Measurements from ENCODE around the gene FGFBP1.

Gene FGFBP1

DNA sequence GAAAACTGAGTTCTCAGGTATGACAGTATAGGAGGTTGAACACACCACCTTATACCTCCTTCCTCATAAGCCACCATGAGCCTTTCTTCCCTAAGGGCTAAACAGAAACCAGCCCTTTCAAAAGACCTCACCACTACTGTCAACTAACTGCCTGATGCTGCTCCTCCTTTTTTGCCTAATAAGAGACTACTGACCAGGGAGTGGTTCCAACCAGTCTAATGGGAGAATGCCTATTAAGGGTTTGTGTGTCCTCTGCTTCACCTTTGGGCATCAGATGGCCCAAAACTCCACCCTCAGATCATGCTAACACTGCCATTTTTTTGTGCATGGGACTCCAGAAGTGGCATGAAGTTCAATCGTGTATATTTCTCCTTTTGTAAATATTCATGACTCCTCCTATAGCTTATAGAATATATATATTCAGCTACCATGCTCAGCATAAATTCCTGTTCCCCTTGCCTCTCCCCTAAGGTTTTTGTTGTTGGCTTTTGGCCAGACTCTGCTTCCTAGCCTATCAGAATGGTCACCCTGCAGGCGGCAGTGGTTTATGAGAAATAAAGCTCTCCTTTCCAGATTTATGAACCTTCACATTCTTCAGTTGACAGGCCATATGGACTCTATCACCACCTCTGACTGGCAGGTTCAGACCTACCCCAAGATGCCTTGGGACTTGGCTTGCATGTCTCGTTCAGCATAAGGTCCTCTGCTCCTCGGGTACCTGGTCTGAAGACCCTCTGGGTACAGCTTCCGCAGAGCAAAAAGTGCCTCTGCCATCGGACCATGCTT, 28.2 kb downstream of the FGFBP1 start:
- no peak for DNase-seq

DNA sequence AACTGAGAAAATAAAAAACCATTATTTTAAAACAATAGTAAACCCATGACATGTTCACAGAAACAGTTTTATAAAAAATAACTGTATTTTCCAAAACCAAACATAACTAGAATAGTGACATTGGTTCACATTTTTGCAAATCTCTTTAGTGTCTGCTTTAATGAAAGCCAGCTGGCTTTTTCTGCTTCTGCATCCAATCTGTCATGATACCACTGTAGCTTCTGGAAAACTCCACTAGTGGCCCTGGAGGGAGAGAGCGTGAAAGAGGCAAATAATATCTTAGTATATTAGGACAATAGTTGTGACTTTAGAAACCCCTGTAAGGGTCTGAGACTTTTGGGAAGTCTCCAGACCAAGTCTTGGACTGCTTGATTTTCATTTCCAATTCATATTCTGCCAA, 31.1 kb downstream of the FGFBP1 start:
- no peak for DNase-seq

DNA sequence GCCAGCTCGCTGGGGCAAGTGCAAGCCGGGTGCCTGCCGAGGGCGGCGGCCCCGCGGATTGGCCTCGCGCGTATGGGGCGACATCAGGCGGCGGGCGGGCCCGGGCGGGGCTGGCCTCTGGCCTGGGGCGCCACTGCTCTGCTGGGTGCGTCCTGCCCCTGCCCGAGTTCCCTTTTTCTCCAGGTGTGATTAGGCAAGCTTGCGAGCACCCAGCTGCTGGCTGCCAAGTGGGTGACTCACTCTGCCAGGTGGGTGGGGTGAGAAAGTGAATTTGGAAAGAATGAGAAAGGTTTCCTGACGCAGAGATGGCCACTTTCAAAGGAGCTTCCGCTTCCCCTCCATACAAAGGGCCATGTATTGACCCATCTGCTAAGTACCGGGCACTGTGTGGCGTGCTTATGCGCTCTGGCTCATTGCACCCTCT, 32.5 kb downstream of the FGFBP1 start:
- DNase-seq: no peak

DNA sequence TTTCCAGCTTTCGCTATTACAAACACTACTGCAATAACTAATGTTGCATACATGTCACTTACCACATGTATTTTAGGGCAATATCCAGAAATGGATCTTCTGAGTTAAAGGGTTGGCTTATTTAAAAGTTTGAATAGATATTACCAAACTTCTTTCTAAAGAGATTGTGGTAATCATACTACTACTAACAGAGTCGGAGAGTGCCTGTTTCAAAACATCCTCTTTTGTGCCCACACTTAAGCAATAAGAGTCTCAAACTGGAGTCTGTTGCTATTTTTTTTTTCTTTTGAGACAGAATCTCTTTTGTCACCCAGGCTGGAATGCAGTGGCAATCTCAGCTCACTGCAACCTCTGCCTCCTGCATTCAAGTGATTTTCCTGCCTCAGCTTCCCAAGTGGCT, 35.8 kb downstream of the FGFBP1 start:
- DNase-seq: peak; percentile 29 to 53

DNA sequence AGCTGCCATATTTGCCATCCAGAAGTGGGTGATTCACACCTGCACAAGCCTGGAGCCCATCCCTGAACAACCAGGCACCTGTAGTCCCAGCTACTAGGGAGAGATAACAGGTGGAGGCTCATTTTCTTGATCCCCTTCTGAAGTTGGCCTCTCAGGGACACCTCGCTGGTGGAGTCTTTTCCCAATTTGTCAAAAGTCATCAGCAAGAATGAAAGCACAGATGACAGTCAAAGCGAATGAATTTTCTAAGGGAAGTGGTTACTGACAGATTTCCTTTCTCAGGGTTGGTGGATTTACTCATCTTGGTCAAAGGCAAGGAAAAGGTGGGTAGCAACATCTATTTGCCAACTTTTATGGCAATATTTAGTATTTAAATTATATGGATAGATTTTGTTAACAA, 36.5 kb downstream of the FGFBP1 start:
- no peak for DNase-seq

DNA sequence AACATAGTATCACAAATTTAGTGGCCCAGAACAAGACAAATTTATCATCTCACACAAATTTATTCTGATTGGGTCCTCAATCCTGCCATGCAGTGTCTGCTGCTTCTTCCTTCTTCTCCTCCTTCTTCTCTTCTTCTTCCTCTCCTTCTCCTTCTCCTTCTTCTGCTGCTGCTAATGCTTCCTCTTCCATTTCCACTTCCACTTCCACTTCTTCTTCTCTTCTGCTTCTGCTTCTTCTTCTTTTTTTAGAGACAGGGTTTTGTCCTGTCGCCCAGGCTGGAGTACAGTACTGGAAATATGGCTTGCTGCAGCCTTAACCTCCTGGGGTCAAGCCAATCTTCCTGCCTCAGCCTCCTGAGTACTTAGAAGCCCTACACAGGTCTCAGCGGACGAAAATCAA, 37.5 kb downstream of the FGFBP1 start:
- peak in 1 of 2 experiments; percentile 2 for DNase-seq

DNA sequence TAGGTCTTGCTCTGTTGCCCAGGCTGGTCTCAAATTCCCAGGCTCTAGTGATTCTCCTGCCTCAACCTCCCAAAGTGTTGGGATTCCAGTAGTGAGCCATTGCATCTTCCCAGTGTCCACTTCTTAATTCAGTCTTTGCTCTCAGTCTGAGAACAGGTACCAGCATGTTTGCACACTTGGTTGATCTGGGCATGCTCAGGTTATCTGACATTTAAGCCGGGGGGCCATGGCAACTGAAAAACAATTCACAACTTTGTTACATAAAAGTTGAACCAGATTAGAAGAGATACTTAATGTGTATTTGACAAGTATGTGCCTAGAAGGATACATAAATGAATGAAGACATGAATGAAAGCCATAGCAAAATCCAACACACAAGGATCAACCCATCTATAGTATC, 39.0 kb downstream of the FGFBP1 start:
- no peak for DNase-seq

DNA sequence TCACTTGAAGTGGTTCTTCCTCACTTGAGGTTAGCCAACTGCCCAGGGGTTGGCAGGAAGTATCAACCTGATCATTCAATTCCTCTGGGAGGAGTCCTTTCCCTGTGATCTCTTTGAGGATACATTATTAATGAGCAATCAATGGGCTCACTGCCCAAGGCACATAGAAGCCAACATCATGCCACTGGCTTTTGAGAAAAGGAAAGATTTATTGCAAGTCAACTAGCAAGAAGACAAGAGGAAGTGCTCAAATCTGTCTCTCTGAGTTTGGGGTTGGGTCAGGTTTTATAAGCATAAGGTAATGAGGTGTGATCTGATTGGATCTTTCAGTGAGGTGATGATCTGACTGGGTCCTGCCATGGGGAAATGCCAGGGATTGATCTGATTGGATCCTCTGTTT, 39.6 kb downstream of the FGFBP1 start:
- DNase-seq: no peak

DNA sequence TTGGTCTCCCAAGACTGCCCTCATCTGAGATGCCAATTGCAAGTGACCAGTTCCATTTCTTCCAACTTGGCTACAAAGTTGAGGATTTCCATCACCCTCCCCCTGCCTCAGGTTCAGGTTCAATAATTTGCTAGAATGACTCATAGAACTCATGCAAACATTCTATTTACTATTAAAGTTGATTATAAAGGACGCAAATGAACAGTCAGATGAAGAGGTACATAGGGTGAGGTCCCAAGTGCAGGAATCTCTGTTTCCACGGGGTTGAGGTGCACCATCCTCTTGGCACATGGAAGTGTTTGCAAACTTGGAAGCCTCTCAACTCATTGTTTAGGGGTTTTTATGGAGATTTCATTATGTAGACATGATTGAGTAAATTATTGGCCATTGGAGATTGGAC, 41.0 kb downstream of the FGFBP1 start:
- DNase-seq: no peak

DNA sequence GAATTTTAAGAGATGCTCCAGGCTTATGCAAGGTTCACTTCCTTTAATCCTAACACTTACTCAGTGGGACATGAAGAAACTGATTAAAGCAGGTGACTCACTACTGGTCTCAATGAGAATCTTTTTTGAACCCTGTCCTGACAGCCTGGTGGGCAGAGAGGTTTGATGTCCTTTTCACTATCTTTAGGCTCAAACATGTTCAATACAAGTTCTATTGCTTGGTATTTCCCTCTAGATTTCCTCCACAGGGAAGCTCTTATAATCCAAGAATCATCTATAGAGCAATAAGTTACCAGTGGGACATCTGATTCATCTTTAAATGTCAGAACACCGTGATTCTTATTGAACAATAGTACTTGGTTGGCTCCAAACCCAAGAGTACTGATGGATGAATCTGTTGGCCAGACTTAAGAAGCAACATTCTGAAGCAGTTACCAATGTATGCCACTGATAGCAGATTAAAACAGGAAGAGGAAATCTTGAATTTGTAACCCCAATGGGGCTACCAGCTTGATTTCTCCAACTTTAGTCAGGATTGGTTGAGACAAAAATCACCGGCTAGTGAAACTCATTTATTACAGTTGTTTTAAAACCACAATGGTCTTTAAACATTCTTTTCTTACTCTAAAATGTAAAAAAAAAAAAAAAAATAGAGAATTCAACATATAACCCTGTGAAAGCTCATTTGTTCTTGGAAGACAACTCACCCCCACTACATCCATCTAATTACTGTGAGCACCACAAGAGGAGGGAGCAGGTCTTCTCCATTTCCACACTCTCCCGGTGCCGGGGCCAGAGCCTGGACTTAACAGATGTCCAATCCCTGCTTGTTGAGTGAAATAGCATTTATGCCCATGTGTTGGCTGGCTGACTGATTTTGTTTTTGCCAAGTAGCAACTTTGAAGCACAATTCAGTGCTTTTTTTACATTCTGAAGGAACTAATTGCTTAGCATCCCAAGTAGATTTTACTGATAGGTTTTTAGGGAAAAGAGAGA, 43.3 kb downstream of the FGFBP1 start:
- DNase-seq: no peak

DNA sequence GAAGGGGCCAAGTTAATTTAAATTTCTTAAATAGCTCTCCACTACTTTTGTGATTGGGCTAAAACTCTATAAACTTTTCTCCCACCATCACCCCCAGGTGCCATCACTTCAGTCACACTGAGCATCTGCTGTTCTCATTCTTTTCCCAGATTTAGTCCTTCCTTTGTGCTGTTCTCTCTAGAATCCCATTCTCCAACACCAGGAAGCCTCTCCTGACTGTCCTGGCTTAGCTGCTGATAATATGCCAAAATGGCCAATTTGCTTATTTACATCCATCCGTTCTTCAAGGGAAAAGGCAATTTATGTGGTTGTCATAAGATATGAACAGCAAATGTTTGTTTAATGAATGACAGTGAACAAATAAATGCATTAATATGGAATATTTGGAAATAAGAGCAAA, 44.1 kb downstream of the FGFBP1 start:
- no peak for DNase-seq

DNA sequence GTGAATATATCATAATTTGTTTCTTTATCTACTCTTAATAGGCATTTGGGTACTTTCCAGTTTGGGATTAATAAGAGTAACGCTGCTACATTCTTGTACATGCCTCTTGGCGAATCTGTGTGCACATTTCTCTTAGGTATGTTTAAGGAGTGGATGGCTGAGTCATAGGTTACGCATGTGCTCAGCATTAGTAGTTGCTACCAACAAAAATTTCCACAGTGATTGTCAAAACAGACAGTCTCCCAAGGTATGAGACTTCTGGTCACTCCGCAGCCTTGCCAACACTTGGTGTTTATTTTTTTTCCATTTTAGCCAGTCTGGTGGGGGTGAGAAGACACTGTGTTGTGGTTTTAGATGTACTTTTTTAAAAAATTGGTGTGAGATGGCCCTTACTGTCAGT, 44.6 kb downstream of the FGFBP1 start:
- no peak for DNase-seq

DNA sequence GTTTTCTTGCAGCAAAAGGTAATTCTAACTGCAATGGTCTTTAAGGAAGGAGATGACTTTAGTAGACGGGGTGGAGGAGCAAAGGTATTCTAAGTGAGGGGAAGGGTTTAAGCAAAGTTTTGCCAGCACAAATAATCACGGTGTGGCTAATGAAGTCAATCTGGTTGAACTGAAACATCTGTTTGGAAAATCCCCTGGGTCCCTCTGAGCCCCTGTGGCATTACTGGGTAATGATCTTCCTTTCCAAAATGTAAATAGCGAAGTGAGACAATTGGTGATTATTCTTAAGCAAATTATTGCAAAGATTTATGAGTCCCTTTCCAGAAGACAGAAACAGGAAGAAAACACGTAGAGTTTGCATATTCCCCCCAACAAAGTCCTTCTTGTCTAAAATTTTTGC, 47.2 kb downstream of the FGFBP1 start:
- no peak for DNase-seq

DNA sequence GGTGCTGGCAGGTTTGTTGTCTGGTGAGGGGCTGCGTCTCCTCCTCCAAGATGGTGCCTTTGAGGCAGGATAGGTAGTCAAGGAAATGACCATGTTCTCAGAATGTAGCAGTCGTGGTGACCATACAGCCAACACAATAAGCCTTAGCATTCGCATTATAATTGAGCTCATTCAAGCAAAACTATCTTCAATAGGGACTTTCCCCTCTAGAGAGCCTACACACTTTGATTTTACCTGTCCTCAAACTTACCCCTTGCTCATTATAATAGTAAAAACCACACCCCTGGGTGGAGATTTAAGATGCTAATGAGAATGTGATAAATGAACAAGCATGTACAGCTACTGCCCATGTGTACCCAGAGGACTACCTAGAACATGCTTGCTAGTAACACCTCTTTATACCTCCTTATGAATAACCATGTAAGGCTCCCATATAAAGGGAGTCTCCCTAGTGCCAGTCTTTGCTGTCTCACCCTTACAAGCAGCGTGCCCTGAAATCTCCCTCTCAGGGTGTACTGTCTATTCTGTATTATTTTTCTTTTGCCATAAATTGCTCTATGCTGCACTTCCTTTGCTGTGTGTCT, 48.2 kb downstream of the FGFBP1 start:
- DNase-seq: no peak

DNA sequence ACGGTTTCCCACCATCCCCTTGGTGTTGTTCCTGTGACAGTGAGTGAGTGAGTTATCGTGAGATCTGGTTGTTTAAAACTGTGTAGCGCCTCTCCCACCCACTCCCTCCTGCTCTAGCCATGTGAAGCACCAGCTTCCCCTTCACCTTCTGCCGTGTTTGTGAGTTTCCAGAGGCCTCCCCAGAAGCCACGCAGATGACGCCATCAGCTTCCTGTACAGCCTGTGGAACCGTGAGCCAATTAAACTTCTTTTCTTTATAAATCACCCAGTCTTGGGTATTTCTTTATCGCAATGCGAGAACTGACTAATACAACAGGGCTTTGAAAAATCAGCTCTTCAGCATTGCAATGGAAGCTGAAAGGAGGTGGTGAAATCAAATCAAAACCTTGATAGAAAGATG, 50.0 kb downstream of the FGFBP1 start:
- peak; percentile 25 to 32 for DNase-seq
